NCI-H345 (cell line): Measurements from ENCODE around the gene KRT31.
A peak's percentile ranks its signal among the peaks of the same experiment; 100 is the strongest.
"Not testable (repeated sequence)": the region's sequence is repeated elsewhere in the genome, so short reads cannot be mapped to it uniquely, and the experiment has no call there.

ENCODE experiments used
- DNase-seq: peaks from one replicate; lab custom pipeline; 2025; lab: John Stamatoyannopoulos, UW

Gene KRT31

GRCh38 chr17:41417576-41418015, 20.2 kb upstream of the KRT31 start:
- DNase-seq, result no peak

- DNase-seq, result no peak
Observed at GRCh38 chr17:41417127-41417526, 19.7 kb upstream of the KRT31 start.

DNA sequence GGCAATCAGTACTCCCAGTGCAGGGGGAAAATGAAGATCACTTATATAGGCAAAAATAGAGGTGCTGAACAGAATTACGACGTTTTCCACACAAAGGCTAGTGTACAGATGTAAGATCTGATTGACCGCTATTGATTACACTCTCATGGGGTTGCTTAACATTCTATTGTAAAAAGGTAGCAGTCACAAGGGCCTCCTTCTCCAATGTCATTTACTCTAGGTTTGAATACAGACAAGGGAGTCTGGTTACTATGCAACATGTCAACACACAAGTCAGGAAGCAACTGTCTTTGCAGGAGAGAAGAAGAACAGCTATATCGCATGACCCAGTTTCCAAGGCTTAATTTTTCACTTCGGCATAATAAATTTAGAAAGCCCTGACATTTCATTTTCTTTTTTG, 19.1 kb upstream of the KRT31 start:
- peak; percentile 7 for DNase-seq

- DNase-seq, result no peak
Observed at GRCh38 chr17:41415833-41416335, 18.5 kb upstream of the KRT31 start.

DNA sequence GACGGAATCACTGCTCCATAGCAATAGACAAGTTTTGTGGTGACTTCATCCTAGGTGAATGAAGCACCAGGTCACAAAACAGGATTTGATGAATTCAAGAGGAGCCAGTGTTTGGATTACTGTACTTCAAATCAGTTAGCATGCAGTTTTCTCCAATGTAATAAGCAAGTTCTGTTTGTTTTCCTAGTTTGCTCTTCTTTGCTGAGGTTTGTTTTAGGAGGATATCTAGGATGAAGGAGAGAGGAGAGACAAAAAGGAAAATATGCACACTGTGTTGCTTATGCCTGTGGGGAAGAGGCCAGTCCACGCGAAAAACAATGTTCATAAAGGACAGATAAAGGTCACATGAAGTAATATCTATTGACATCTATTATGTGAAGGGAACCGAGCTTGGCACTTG, 18.0 kb upstream of the KRT31 start:
- DNase-seq, result no peak

- no peak for DNase-seq
Observed at GRCh38 chr17:41413982-41414381, 16.6 kb upstream of the KRT31 start.

GRCh38 chr17:41413353-41413957, 16.0 kb upstream of the KRT31 start:
- no peak for DNase-seq

DNA sequence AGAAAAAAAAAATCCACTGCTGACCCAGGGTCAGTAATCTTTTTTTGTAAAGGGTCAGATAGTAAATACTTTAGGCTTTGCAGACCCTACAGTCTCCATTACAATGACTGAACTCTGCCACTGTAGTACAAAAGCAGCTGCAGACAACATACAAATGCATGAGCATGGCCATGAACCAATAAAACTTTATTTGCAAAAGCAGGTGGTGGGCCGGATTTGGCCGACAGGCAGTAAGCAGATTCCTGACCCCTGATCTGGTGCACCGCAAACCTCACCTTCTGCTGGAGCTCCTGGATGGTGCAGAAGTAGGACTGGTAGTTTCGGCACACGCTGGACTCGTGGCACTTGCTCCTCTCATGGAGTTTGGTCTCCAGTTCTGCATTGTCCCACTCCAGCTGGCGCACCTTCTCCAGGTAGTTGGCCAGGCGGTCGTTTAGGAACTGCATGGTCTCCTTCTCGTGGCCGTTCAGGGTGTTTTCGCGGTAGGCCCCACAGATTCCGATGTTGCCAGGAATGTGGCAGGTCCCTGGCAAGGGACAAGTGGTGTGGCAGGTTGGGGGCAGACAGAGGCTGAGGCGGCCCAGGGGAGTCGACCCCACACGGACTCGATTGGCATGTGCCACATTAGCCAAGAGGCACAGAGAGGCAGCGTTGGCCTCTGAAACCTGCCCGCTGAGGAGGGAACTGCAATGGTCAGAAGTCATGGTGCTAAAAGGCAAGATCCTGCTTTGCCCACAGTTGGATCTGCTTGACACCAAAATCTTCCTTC, 13.8 kb upstream of the KRT31 start:
- no peak for DNase-seq

DNA sequence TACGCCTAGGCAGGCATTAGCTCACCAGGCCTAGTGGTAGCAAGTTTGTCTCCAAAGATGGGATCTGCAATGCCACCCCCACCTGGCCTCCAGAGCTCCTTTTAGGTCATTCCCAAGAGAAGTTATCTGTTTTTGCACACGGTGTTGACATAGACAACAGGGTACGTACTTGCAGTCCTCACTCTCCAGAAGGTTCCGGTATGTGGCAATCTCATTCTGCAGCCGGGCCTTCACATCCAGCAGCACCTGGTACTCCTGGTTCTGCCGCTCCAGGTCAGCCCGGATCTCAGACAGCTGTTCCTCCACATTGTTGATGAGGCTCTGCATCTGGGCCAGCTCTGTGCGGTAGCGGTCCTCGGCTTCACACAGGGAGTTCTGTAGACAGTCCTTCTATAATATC, 9.8 kb upstream of the KRT31 start:
- no peak for DNase-seq

- DNase-seq, result no peak
Observed at GRCh38 chr17:41406205-41406604, 8.8 kb upstream of the KRT31 start.

DNA sequence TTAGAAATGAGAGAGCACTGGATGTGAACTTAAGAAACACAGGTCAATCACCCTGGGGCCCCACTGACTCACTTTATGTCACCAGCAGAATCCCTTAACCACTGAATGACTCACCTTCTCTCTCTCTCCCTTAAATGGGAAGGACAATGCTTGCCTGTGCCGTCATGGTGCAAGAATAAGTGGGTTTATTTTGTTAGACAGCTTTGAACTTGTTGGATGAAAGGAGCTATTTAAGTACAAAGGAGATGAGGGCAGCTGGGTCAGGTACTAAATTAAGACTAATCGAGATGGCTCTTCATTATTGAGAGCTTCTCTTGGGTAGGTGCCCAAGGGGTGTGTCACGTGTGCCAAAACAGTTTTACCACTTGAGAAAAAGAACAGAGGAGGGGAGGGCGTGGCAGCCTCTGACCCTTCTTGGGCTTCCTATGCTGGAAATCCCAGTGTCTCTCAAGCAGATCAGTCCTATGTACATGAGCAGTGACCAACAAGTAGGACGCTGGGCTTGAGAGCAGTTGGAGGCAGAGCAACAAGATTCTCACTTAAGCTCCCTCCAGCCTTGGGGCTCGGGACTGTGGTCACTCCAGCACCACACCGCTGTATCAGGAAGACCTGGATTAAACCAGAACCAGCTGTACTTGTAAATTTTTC, 6.7 kb upstream of the KRT31 start:
- DNase-seq, result no peak

GRCh38 chr17:41403404-41404023, 6.1 kb upstream of the KRT31 start:
- no peak for DNase-seq

- no peak for DNase-seq
Observed at GRCh38 chr17:41402161-41402560, 4.8 kb upstream of the KRT31 start.

DNA sequence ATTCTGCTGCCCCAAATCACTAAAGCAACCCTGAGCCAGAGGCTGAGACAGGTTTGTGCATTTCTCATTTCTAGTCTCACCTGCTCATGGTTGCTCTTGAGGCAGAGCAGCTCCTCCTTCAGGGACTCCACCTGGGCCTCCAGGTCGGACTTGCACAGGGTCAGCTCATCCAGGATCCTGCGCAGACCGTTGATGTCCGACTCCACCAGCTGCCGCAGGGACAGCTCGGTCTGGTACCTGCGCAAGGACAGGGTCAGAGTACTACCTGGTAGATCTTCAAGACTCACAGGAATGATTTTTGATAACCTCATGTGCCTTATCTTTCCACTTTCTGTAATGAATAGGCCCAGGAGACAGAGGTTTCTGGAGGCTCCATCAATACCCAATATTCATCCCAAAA, 1.1 kb downstream of the KRT31 start:
- DNase-seq, result no peak

DNA sequence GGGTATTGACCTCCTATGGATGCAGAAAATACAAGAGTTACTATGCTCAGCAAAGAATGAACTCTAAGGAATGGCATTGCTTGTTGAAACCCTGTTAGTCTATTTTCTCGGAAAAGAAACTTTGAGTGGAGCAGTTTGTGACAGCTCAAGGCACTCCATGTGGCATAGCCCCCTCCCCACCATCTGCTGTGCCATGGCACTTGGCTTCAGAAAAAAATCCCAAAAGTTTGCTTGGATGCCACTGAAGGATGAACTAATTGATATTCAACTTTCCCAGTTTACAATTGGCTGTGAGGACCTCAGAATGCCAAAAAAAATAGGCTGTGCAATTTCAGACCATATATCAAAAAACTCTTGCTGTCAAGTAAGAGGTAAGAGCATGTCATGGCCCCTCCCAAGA, 1.8 kb downstream of the KRT31 start:
- no peak for DNase-seq

DNA sequence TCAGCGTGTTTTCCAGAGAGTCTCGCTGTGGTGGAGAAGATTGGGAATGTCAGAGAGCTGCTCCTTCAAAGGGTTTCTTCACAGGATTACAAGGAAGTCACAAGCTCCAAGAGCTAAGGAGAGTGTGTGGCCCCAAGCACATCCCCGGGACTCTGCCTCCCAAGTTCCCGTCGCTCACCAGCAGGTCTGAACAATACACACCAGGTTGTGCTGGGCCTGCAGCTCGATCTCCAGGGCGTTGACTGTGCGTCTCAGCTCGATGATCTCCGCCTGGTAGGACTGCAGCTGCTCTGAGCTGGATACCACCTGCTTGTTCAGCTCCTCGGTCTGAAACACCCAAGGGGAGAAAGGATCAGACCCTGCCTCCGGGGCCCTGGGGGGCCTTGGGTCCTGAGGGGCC, 2.4 kb downstream of the KRT31 start:
- DNase-seq, result not testable (repeated sequence)

GRCh38 chr17:41394254-41394996, 3.0 kb downstream of the KRT31 start:
- DNase-seq, result no peak

GRCh38 chr17:41393826-41394225, 3.6 kb downstream of the KRT31 start:
- no peak for DNase-seq

GRCh38 chr17:41393294-41393693, 4.1 kb downstream of the KRT31 start:
- no peak for DNase-seq

GRCh38 chr17:41392278-41392677, 5.1 kb downstream of the KRT31 start:
- no peak for DNase-seq

DNA sequence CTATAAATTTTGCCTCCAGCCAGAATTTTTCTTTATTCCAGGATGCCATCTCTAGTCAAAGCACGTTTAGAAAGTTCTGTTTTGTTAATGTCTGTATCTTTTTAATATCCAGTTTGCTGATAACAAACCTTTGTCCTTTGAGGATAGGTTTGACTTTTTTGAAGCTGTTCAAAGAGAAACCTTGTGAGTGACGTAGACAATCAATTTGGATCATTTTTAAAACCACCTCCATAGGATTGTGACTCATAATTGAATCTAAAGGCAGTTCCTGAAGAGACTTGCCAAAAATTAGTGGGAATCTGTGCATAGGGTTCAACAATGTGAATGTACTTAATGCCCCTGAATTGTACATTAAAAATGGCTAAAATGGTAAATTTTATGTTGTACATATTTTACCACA, 5.9 kb downstream of the KRT31 start:
- no peak for DNase-seq

- DNase-seq, result no peak
Observed at GRCh38 chr17:41390411-41390938, 6.9 kb downstream of the KRT31 start.
